ENCODE data around the gene KEAP1.

- no peak for TF ChIP-seq IRF5 (IDR thresholded peaks at IDR 0.05; ENCODE audit: borderline replicate concordance)
- no peak for TF ChIP-seq NFYB (IDR thresholded peaks at IDR 0.05; ENCODE audit: insufficient read depth, low read depth, low read length)
- TF ChIP-seq REST (IDR thresholded peaks at IDR 0.05; ENCODE audit: low read depth, low read length) = no peak
- TF ChIP-seq SP1 (IDR thresholded peaks at IDR 0.05; ENCODE audit: low read depth, low read length) = no peak
- no peak for TF ChIP-seq EP300 (IDR thresholded peaks at IDR 0.05; ENCODE audit: borderline replicate concordance in 1 of 2, control insufficient read depth in 1 of 2, low read depth in 2 of 2, low read length in 2 of 2)
- TF ChIP-seq CTCF (IDR thresholded peaks at IDR 0.05 in 2 of 3, conservative IDR thresholded peaks at IDR 0.05 in 1 of 3; ENCODE audit: control insufficient read depth in 2 of 3, extremely low read depth in 1 of 3, insufficient read depth in 1 of 3, low read depth in 3 of 3, low read length in 3 of 3) = no peak
- no peak for TF ChIP-seq CHD2 (IDR thresholded peaks at IDR 0.05; ENCODE audit: borderline replicate concordance, low read depth, low read length)
- TF ChIP-seq POLR2A (IDR thresholded peaks at IDR 0.05; ENCODE audit: low read depth, low read length) = no peak
- no peak for TF ChIP-seq TAF1 (IDR thresholded peaks at IDR 0.05; ENCODE audit: borderline replicate concordance, low read depth, low read length)
- no peak for TF ChIP-seq CBFB (IDR thresholded peaks at IDR 0.05; ENCODE audit: low read depth)
- no peak for TF ChIP-seq ATF7 (IDR thresholded peaks at IDR 0.05; ENCODE audit: low read depth)
- no peak for TF ChIP-seq DPF2 (IDR thresholded peaks at IDR 0.05)
- no peak for TF ChIP-seq CREM (IDR thresholded peaks at IDR 0.05; ENCODE audit: low read depth)
- TF ChIP-seq RAD21 (IDR thresholded peaks at IDR 0.05; ENCODE audit: insufficient read depth, low read depth, low read length) = no peak
Observed at GRCh38 chr19:10439588-10439987, 63.6 kb downstream of the KEAP1 start.

Measured in GM12878 (cell line).